Immature natural killer cell (primary cell): ENCODE results near the gene TBX5. TPM values are rescaled to one million over a fixed set of nuclear protein-coding genes. Genes with fewer than 3 reads are reported as not detected.

Experiments used
- DNase-seq, 3 donors: peaks; one replicate each; pipeline ENCODE4 v3.0.0; 2022; ENCODE audit warnings: mixed read lengths in 1 of 3
- H3K27ac Mint-ChIP-seq, 6 donors: one replicate each; pipeline ENCODE4 v1.8.0; 2020; ENCODE audit warnings: mixed read lengths in 6 of 6, mild to moderate bottlenecking in 5 of 6, inconsistent platforms in 4 of 6, moderate library complexity in 3 of 6
- H3K27me3 Mint-ChIP-seq, 3 donors: one replicate each; pipeline ENCODE4 v1.8.0; 2020 to 2021; ENCODE audit warnings: low read depth in 3 of 3, mild to moderate bottlenecking in 3 of 3, mixed read lengths in 3 of 3, moderate library complexity in 3 of 3, inconsistent platforms in 1 of 3
- H3K36me3 Mint-ChIP-seq, 3 donors: one replicate each; pipeline ENCODE4 v1.8.0; 2020; ENCODE audit warnings: mixed read lengths in 3 of 3, inconsistent platforms in 2 of 3, mild to moderate bottlenecking in 2 of 3
- H3K4me1 Mint-ChIP-seq, 2 donors: one replicate each; pipeline ENCODE4 v1.8.0; 2020; ENCODE audit warnings: inconsistent platforms in 2 of 2, mild to moderate bottlenecking in 2 of 2, mixed read lengths in 2 of 2, moderate library complexity in 1 of 2
- H3K4me3 Mint-ChIP-seq, 5 donors: one replicate each; pipeline ENCODE4 v1.8.0; 2020; ENCODE audit warnings: mild to moderate bottlenecking in 5 of 5, mixed read lengths in 5 of 5, inconsistent platforms in 3 of 5, moderate library complexity in 3 of 5
- H3K9me3 Mint-ChIP-seq, 6 donors: one replicate each; pipeline ENCODE4 v1.8.0; 2020; ENCODE audit warnings: mild to moderate bottlenecking in 6 of 6, mixed read lengths in 6 of 6, inconsistent platforms in 4 of 6, moderate library complexity in 3 of 6
- polyA plus RNA-seq, 3 donors: library from polyadenylated mRNA; unstranded; fragments of 300-500 nt; fragmentation: Illumina TruSeq; gene quantifications; one replicate each; pipeline ENCODE4 v1.2.3, GENCODE V29; 2021

Gene TBX5
- polyA plus RNA-seq, result not detected

DNA sequence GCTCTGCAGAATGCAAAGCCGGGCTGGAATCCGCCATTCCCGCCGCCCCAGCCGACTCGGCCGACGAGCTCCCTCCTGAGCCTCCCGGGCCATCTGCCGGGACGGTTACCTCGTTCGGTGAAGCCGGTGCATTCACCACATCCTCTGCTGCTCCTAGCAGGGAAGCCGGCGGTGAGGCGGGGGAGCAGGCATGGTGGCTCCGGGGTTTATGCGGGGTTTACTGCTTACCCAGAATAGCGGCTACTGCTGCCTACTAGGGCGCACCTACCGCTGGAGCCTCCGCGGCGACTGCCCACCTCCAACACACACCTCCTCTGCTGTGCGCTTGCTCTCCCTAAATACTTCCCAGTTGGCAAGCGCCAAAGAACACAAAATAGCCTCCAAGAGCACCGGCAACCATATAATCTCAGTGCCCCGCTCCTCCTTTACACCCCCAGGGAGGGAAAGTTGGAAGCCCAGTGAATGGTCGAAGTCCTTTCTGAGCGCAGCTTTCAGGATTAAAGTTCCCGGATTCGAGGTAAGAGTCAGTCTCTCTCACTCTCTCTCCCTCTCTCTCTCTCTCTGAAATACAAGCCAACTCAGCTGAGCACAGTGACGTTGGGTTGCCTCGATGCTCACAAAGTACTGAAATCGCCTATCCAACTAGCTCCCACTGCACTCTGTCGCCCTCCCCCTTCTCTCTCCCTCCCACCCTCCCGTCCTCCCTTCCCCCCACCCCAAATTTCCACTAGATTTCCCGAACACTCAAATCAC is at the start of gene TBX5:
TSS of gene TBX5 (minus strand) at position 626 of the 753 bp plus-strand sequence. CDS start 2,246 bp downstream, outside the sequence.
- no peaks in the 10 kb centered on the region for H3K4me1 Mint-ChIP-seq
- peaks cover 24 to 48% (median 26%) of the 10 kb centered on the region in 3 donors for H3K27me3 Mint-ChIP-seq
- H3K9me3 Mint-ChIP-seq, result peaks cover 0 to 24% (median 3%) of the 10 kb centered on the region in 6 donors
- no peak within 1 kb of the TSS for H3K4me3 Mint-ChIP-seq
- H3K36me3 Mint-ChIP-seq, result peaks cover 0 to 8% (median 3%) of the 10 kb centered on the region in 3 donors
- H3K27ac Mint-ChIP-seq, result no peak within 1 kb of the TSS
- no peak for DNase-seq

- Mint-ChIP-seq H3K4me3 (no peak overlapping the region), H3K36me3 (no peaks in the 10 kb centered on the region), H3K27ac (no peak overlapping the region), H3K9me3 (peaks cover 0 to 5% (median 0%) of the 10 kb centered on the region in 6 donors), H3K4me1 (no peaks in the 10 kb centered on the region), H3K27me3 (peaks cover 16 to 27% (median 25%) of the 10 kb centered on the region in 3 donors)
- DNase-seq, result no peak
Measured at GRCh38 chr12:114451657-114452056, 45.7 kb upstream of the TBX5 start.

- peaks cover 0 to 5% (median 0%) of the 10 kb centered on the region in 6 donors for H3K9me3 Mint-ChIP-seq
- no peak overlapping the region for H3K27ac Mint-ChIP-seq
- H3K4me1 Mint-ChIP-seq, result no peaks in the 10 kb centered on the region
- no peaks in the 10 kb centered on the region for H3K36me3 Mint-ChIP-seq
- H3K4me3 Mint-ChIP-seq, result no peak overlapping the region
- DNase-seq, result no peak
- peaks cover 16 to 31% (median 24%) of the 10 kb centered on the region in 3 donors for H3K27me3 Mint-ChIP-seq
Measured at GRCh38 chr12:114450515-114451300, 44.8 kb upstream of the TBX5 start.

GRCh38 chr12:114450019-114450418 is 44.1 kb upstream of the TBX5 start:
- no peak for DNase-seq
- no peak overlapping the region for H3K27ac Mint-ChIP-seq
- H3K27me3 Mint-ChIP-seq, result peaks cover 16 to 32% (median 31%) of the 10 kb centered on the region in 3 donors
- no peaks in the 10 kb centered on the region for H3K4me1 Mint-ChIP-seq
- no peaks in the 10 kb centered on the region for H3K36me3 Mint-ChIP-seq
- H3K4me3 Mint-ChIP-seq, result no peak overlapping the region
- peaks cover 0 to 5% (median 0%) of the 10 kb centered on the region in 6 donors for H3K9me3 Mint-ChIP-seq

DNA sequence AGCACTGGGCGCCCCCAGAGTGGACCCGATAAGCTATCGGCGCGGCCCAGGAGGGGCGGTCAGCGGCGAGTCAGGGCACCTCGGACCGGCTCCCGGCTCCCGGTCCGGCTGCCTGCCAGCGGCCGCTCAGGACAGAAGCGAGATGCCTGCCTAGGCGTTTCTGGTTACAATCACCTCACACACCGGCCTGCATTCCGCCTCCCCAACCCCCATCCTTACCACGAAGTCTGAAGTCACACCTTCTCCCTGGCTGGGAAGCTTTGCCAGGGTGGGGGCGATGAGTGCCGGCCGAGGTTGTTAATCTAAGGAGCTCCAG is 42.6 kb upstream of the TBX5 start:
- H3K27me3 Mint-ChIP-seq, result peaks cover 16 to 38% (median 34%) of the 10 kb centered on the region in 3 donors
- DNase-seq, result no peak
- H3K4me3 Mint-ChIP-seq, result no peak overlapping the region
- H3K27ac Mint-ChIP-seq, result no peak overlapping the region
- H3K4me1 Mint-ChIP-seq, result no peaks in the 10 kb centered on the region
- H3K9me3 Mint-ChIP-seq, result peaks cover 0 to 3% (median 0%) of the 10 kb centered on the region in 6 donors
- H3K36me3 Mint-ChIP-seq, result no peaks in the 10 kb centered on the region

DNA sequence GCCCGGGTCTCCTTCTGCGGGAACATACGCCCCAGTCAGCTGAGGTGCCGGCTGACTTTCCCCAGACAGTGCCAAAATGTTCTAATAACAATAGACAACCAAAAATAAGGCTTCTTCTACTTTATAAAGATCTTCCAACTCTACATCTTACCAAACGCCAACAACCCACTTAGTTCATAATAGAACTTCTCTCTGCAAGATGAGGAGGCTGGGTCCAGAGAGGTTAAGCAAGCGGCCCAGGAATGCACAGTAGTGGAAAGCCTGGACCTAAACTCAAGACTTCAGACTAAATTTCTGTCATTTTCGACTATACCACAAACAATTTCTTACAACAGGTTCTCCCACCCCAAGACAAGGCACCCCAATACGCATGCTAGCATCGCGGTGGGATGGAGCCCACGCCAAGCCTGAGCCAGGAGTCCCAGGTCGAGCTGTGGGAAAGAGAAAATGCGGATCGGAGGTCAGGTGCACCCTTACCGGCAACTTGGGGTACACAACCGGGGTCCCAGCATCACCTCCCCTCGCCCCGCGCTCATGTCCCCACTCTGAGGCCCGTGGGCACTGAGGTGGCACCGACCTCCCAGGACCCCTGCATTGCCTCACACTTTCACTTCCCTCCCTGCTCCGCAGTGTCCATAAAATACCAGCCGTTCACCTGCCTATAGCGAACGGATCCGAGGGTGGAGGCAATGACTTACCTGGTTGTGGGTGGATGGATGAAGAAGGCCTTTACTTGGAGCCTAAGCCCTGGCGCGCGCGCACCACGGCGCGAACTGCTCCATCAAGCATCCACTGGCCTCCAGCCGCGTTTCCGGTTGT is 42.1 kb upstream of the TBX5 start:
- no peak for DNase-seq
- Mint-ChIP-seq H3K27ac (no peak overlapping the region), H3K4me1 (no peaks in the 10 kb centered on the region), H3K4me3 (no peak overlapping the region), H3K9me3 (peaks cover 0 to 3% (median 0%) of the 10 kb centered on the region in 6 donors), H3K27me3 (peaks cover 18 to 38% (median 38%) of the 10 kb centered on the region in 3 donors), H3K36me3 (no peaks in the 10 kb centered on the region)

DNA sequence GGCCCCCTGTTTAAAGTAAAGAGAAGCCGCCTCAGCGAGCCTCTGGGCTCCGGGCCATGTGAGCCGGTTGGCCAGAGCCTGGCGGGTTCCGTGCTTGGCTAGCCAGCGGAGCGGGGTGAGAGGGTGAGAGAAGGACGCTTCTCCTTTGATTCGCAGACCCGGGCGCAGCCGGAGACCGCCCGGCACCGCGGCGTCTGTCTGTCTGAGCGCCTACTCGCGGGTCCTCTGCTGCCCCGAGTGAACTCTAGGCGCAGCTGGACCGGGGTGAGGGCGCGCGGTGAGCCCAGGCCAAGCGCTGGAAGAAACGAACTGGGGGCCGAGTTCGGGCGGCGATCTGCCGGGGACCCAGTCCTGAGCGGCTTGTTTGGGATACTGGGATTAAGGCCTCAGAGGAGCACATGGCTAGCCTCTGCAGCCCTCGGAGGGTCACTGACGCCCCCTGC is 41.4 kb upstream of the TBX5 start:
- no peaks in the 10 kb centered on the region for H3K4me1 Mint-ChIP-seq
- DNase-seq, result no peak
- H3K4me3 Mint-ChIP-seq, result no peak overlapping the region
- H3K27ac Mint-ChIP-seq, result no peak overlapping the region
- H3K27me3 Mint-ChIP-seq, result peaks cover 19 to 39% (median 36%) of the 10 kb centered on the region in 3 donors
- H3K9me3 Mint-ChIP-seq, result peaks cover 0 to 3% (median 0%) of the 10 kb centered on the region in 6 donors
- no peaks in the 10 kb centered on the region for H3K36me3 Mint-ChIP-seq

DNA sequence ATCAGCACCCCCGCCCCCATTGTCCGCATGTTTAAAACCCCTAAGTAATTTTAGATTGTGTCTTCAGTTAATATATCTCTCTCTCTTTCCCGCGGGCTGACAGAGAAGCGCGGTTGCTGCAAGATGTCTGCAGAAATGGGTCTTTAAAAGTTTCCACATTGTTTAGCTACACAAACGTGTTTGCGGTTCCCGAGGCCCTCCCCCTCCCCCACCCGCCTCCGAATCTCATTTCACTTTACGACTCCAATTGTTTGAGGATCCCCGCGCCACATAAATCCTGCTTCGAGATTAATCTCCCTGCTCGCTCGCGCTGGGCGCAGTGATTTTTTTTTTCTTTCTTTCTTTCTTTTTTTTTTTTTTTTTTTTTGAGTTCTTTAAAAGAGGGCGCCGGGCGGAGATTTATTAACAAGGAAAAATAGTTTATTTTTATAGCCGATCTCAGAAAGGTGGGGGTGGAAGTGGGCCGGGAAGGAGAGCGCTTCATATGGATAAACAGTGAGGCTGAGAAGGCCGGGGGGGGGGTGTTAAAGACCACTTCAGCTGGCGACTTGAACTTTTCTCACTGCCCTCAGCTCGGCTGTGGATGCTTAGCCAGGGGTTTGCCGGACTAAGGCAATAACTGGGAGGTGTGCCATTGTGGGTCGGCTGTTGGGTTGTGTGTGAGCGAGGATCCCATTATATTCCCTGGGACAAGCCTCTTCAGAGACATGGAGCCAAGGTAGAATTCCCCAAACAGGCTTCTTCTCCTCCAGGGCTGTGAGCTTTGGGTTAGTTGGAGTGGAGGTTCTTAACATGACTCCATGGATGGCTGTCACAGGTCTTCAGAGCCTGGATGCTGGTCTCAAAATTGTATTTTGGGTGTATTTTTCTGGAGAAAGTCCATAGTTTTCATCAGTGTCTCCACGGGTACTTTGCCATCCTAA is 39.7 kb upstream of the TBX5 start:
- H3K9me3 Mint-ChIP-seq, result peaks cover 0 to 3% (median 0%) of the 10 kb centered on the region in 6 donors
- DNase-seq, result no peak
- H3K4me3 Mint-ChIP-seq, result no peak overlapping the region
- H3K27ac Mint-ChIP-seq, result no peak overlapping the region
- H3K36me3 Mint-ChIP-seq, result no peaks in the 10 kb centered on the region
- H3K4me1 Mint-ChIP-seq, result no peaks in the 10 kb centered on the region
- H3K27me3 Mint-ChIP-seq, result peaks cover 21 to 41% (median 38%) of the 10 kb centered on the region in 3 donors

DNA sequence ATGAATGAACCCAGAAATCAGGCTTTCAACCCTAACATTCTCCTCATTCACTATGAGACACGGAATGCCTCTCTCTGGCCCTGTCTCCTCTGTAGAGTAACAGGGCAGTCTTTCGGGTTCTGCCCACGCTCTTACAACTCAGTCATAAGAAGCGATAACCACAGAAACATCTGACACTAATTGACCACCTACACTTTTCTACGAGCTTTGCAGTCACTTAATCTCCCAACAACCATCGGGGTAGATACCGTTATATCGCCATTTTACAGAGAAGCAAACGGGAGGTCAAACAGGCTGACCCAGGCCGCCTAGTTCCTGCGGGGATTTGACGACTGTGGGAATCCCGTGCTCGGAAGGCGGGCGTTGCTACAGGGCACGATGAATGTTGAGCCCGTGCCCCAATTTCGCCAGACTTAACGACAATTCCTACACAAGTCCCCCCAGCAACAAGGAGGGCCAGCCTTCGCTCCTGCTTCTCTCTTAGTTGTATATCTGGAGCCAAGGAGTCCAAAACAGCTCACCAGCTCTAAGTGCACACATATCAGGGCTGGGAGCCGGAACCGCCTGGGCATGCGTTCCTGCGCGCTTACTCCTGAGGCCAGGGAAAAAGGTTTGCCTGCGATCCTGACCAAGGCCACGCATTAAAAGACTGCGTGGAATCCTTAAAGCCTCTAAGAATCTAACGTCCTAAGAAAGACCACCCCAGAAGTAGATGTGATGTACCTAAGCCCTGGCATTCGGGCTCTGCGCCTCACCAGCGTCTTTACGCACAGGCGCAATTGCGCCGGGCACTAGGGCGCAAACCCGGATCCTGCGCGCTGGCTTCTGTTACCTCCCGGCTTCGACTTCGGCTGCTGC is 38.7 kb upstream of the TBX5 start:
- Mint-ChIP-seq H3K27ac (no peak overlapping the region), H3K9me3 (peaks cover 0 to 2% (median 0%) of the 10 kb centered on the region in 6 donors), H3K4me3 (no peak overlapping the region), H3K36me3 (no peaks in the 10 kb centered on the region), H3K4me1 (no peaks in the 10 kb centered on the region), H3K27me3 (peaks cover 18 to 39% (median 37%) of the 10 kb centered on the region in 3 donors)
- no peak for DNase-seq

DNA sequence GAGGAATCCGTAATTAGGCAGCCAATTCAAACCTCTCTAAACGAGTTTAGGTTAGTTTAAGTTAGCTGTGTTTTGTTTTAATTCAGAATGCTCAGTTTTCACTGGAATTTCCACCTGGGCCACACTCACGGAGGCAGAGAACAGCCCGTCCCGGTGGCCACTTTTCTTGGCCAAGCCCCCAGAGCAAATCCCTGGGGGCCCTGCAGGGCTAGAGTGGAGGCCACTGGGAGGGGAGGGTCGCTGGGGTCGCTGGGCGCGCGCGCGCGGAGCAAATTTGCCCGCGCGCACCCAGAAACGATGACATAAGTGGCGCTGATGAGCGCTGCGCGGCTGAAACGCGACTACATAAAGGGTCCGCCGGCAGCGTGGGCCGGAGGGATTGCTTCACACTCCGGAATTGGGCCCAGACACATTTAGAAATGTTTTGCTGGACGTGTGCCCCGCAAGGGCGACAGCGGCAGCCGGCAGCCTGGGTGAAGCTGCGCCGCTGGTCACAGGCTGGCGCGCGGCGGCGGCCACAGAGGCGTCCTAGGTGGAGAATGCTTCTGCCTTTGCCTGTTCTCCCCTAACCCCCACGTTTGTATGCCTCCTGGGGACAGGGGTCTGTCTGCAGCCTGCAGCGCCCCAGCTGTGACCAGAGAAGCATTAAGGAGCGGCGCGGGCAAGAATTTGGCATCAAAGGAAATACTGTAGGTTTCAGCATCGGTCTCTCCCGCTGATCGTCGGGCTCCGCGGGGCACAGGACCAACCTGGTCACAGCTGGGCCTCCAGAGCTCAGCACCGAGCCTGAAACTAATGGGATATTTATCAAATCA is 37.9 kb upstream of the TBX5 start:
- Mint-ChIP-seq H3K4me3 (no peak overlapping the region), H3K9me3 (peaks cover 0 to 2% (median 0%) of the 10 kb centered on the region in 6 donors), H3K27me3 (peaks cover 12 to 34% (median 34%) of the 10 kb centered on the region in 3 donors), H3K27ac (no peak overlapping the region), H3K36me3 (no peaks in the 10 kb centered on the region), H3K4me1 (no peaks in the 10 kb centered on the region)
- no peak for DNase-seq

GRCh38 chr12:114442578-114442977 is 36.6 kb upstream of the TBX5 start:
- Mint-ChIP-seq H3K4me1 (no peaks in the 10 kb centered on the region), H3K27me3 (peaks cover 8 to 36% (median 29%) of the 10 kb centered on the region in 3 donors), H3K4me3 (no peak overlapping the region), H3K36me3 (no peaks in the 10 kb centered on the region), H3K9me3 (peaks cover 0 to 2% (median 0%) of the 10 kb centered on the region in 6 donors), H3K27ac (no peak overlapping the region)
- DNase-seq, result no peak
